SK-MEL-5 (cell line): ENCODE measurements around the gene RANBP3L. TPM values are rescaled to one million over a fixed set of nuclear protein-coding genes. Genes with fewer than 3 reads are reported as not detected.
"Not testable (repeated sequence)": the region's sequence is repeated elsewhere in the genome, so short reads cannot be mapped to it uniquely, and the experiment has no call there.

Experiments
- DNase-seq: peaks from one replicate; pipeline ENCODE4 v3.0.0-alpha.2; 2016; ENCODE audit warnings: low read depth, low spot score
- in situ Hi-C: cut with HindIII; loops from 2 replicates; pipeline ENCODE4 v1.10.0; 2016; ENCODE audit warnings: low sequenced_read_pairs, high pct_unique_total_duplicates, low pct_unique_long_range_greater_than_20kb
- total RNA-seq: library from RNA; depleted of rRNA; stranded (reverse); fragments of >200 nt; shearing (Covaris generic); gene quantifications from 2 replicates; pipeline ENCODE4 v1.2.3, GENCODE V29; 2014

Gene RANBP3L
- total RNA-seq, 1 experiment from 2014 or later, result not detected

GRCh38 chr5:36300191-36300926 lies 1.3 kb downstream of the RANBP3L start:
- DNase-seq, result no peak
- in situ Hi-C loops, result no loop called here

- in situ Hi-C loops, result no loop called here
- DNase-seq, result no peak
These were observed 3.1 kb downstream of the RANBP3L start for GRCh38 chr5:36298552-36298951.

GRCh38 chr5:36297653-36298052 lies 4.0 kb downstream of the RANBP3L start:
- in situ Hi-C loops, result no loop called here
- DNase-seq, result no peak

DNA sequence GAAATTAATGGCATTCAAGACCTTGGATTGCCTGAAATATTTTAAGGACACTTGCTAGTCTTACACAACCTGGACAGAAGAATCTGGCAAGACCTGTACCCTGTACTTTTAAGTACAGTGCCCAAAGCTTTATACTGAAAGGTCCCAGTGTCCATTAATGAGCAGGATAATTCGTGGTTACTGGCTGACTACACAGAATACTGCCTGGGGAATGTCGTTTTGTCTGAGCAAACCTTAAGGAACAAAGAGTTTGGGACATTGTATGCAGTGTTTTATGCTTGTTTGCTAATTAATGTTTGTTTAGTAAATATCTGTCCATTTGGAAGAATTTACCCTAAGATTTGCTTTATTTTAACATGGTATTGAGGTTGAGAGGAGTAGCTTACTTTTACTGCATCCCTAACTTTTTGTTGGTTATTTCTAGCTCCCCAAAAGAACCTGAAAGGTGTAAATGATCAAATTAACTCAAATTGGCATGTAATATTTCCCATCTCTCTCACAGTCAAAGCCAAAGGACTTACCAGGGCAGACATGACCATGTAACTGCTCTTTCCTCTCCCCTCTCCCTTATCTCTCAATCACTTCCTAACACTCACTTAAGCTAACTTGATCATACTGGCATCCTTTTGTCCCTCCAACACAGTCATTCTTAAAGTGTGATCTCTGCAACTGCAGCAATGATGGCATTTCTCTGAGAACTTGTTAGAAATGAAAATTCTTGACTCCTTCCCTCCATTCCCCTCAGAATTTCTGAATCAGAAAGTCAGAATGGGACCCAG lies 15.7 kb downstream of the RANBP3L start:
- in situ Hi-C loops, result no loop called here
- DNase-seq, result no peak

DNA sequence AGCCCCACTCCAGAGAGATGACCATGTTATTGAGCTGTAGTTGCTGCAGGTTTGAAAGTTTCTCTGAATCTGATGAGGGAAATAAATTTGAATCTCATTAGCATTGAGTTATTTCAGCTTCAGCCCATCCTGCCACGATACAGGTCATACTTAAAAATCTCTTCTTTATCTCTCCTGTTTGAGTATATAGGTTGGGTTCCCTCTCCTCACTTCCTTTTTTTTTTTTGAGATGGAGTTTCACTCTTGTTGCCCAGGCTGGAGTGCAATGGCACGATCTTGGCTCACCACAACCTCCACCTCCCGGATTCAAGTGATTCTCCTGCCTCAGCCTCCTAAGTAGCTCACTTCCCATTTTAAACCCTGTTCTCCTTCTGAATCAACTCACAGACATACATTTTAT lies 17.9 kb downstream of the RANBP3L start:
- DNase-seq, in situ Hi-C loops: not testable (repeated sequence)

- DNase-seq, result no peak
These were observed 20.1 kb downstream of the RANBP3L start for GRCh38 chr5:36281626-36282025.

GRCh38 chr5:36279054-36279698 lies 22.5 kb downstream of the RANBP3L start:
- DNase-seq, result no peak
- in situ Hi-C loops, result no loop called here

More at GRCh38 chr5:36281626-36282025, 20.1 kb downstream of the RANBP3L start:
- in situ Hi-C loops, result no loop called here

GRCh38 chr5:36277521-36278176 lies 24.1 kb downstream of the RANBP3L start:
- DNase-seq, result no peak
- in situ Hi-C loops, result no loop called here

GRCh38 chr5:36276864-36277263 lies 24.8 kb downstream of the RANBP3L start:
- in situ Hi-C loops, result no loop called here

DNA sequence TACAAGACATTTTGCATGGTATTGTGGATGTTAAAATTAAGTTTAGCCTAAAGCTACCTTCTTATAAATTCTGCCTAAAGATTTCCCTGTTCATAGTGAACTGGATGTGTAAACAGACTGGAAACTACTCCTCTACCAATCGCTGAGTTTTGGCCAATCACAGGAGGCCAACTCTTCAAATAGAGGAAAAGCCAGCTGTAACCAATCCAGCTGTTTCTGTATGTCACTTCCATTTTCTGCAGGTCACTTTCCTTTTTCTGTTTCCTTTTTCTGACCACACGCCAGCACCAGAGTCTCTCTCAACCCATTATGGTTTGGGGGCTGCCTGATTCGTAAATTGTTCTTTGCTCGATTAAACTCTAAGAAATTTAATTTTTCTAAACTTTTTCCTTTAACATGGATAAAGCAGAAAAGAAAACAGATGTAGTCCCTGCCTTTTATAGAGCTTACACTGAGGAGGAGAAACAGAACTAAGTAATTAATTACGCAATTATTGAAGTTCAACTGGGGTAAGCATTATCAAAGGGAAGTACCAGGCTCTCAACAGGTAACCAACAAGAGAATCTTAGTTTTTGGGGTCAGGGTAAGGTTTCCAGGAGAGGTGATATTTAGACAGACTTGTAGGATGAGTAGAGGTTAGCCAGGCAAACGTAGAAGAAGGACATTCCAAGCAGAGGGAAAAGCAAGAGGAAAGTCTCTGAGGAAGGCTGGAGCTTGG lies 27.7 kb downstream of the RANBP3L start:
- in situ Hi-C loops, result no loop called here
- DNase-seq, result no peak

More at GRCh38 chr5:36276864-36277263, 24.8 kb downstream of the RANBP3L start:
- DNase-seq, result no peak

GRCh38 chr5:36272136-36272690 lies 29.5 kb downstream of the RANBP3L start:
- no peak for DNase-seq
- in situ Hi-C loops, result no loop called here

DNA sequence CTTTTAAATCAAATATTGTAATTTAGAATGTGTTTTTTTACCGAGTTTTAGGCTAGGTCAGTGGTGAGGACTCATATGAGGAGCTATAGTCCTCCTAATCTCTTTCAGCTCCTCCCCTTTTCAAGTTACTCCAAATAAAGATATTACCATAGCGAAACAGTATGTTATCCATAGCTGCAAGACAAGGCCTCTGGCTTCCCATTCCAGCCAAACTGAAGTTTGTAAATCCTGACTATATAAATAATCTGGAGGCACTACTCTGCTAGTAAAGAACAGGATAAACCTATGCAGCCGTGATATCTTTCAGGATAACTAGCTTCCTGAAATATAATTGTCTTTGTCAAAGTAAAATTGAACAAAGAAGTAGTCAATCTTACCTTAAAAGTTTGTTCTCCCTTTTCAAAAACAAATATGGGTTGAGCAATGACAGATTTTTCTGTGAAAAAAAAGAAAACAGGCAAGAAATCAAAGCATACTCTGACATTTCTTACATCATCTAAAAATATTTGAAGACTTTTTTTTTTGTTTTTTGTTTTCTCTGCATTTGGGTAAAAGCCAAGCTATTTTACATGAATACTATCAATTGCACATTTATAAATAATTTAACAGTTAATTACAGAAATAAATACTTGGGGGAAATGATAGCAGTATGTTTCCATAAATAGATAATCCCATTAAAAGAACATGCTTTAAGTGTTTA lies 30.7 kb downstream of the RANBP3L start:
- in situ Hi-C loops, result no loop called here
- DNase-seq, result no peak

DNA sequence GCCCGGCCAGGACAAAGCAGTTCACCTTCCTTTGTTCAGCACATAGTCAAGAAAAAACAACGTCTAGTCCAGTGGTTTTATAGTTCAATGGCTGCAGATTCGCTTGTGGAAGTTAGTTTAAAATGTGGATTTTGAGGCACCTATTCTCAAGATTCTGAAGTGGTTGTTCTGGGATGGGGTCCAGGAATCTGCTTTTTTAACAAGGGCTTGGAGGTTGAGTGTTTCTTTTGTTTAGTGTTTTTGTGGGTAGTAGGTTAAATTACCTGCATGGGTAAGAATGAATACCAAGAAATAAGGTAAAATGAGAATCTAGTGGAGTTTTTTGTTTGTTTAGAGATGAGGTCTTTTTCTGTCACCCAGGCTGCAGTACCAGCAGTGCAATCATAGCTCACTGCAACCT lies 31.5 kb downstream of the RANBP3L start:
- in situ Hi-C loops, result no loop called here
- DNase-seq, result no peak

DNA sequence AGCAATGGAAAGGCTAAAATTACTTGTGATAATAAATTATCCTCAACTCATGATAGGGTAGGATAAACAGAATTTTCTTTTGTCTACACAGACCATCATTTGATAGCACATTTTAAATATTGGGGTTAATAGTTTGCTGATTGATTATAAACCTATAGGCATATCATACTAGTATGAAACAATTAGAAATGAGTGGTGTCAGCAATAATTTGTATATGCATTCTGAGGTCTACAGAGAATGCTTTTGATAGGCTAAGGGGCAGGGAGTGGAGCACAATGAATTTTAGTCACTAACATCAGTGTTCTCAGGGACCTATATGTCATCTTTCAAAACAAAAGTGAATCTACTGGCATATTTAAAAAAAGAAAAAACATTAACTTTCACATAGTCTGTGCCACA lies 32.2 kb downstream of the RANBP3L start:
- in situ Hi-C loops, result no loop called here
- DNase-seq, result no peak

DNA sequence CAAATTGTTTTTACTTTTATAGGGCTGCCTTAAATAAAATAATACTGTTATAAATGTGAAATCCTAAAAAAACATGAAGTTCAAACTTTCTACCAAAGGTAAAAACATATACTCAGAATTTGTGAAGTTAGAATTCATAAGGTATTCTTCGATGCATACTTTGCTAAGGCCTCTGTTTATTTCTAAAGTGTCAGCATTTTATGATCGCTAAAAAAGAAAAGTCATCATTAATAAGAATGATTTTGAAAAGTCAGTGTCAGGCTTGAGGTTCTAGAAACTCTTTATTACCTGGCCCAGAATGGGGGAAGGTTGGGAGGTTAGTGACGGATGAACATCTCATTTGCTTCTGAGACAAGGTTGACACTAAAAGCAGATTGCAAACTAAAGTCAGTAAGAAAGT lies 33.8 kb downstream of the RANBP3L start:
- in situ Hi-C loops, result no loop called here

GRCh38 chr5:36264202-36264760 lies 37.4 kb downstream of the RANBP3L start:
- peak; percentile 21 for DNase-seq
- in situ Hi-C loops, result no loop called here

More for the DNA sequence above, 33.8 kb downstream of the RANBP3L start:
- DNase-seq, result no peak
